Measurements from ENCODE around the gene CGAS. TPM values are rescaled to one million over a fixed set of nuclear protein-coding genes. Genes with fewer than 3 reads are reported as not detected.

Gene CGAS
- total and polyA plus RNA-seq, 2 of the 13 experiments (the other 11 are each of a cell fraction or from before 2014, with no cell fraction given): 0.03 to 0.07 TPM

GRCh38 chr6:73461537-73462350, 9.6 kb upstream of the CGAS start, which contains the start of gene MTO1 (continued):
- no peak for TF ChIP-seq THAP7 (CRISPR knock-in tag; IDR thresholded peaks at IDR 0.05)
- TF ChIP-seq CEBPZ (IDR thresholded peaks at IDR 0.05; ENCODE audit: low read length): no peak
- no peak for TF ChIP-seq SKIL (CRISPR knock-in tag; IDR thresholded peaks at IDR 0.05; ENCODE audit: borderline replicate concordance)
- TF ChIP-seq YEATS4 (CRISPR knock-in tag; IDR thresholded peaks at IDR 0.05; ENCODE audit: borderline replicate concordance): peak; percentile 92
- 0 out of 2 replicates have a peak, but pooled peaks have one; percentile 65 for TF ChIP-seq MEIS1 (CRISPR knock-in tag; IDR thresholded peaks at IDR 0.05; ENCODE audit: borderline replicate concordance)
- no peak for TF ChIP-seq SAFB2 (CRISPR knock-in tag; IDR thresholded peaks at IDR 0.05; ENCODE audit: borderline replicate concordance, low read depth)
- no peak for TF ChIP-seq SKI (IDR thresholded peaks at IDR 0.05; ENCODE audit: partially characterized antibody)
- TF ChIP-seq SOX13 (IDR thresholded peaks at IDR 0.05): no peak
- TF ChIP-seq SOX13 (CRISPR knock-in tag; conservative IDR thresholded peaks at IDR 0.05 in 1 of 2, IDR thresholded peaks at IDR 0.05 in 1 of 2): no peak; a peak in 1 of 4 replicates
- no peak for TF ChIP-seq EHMT2 (IDR thresholded peaks at IDR 0.05; ENCODE audit: borderline replicate concordance, low read depth, low read length)
- no peak for TF ChIP-seq ZEB1 (IDR thresholded peaks at IDR 0.05; ENCODE audit: insufficient replicate concordance, low read depth)
- TF ChIP-seq ZNF775 (CRISPR knock-in tag; IDR thresholded peaks at IDR 0.05; ENCODE audit: borderline replicate concordance): no peak
- TF ChIP-seq ARID2 (CRISPR knock-in tag; IDR thresholded peaks at IDR 0.05; ENCODE audit: borderline replicate concordance): no peak
- 0 out of 2 replicates have a peak, but pooled peaks have one; percentile 62 for TF ChIP-seq ZNF782 (CRISPR knock-in tag; IDR thresholded peaks at IDR 0.05; ENCODE audit: borderline replicate concordance)
- TF ChIP-seq TCF7L2 (IDR thresholded peaks at IDR 0.05; ENCODE audit: low read depth, low read length): no peak
- no peak for TF ChIP-seq ZBTB1 (CRISPR knock-in tag; IDR thresholded peaks at IDR 0.05; ENCODE audit: borderline replicate concordance)
